Activated T-helper 1 cell treated with anti-CD3 and anti-CD28 coated beads, Interleukin-12 subunit alpha, Interleukin-12 subunit beta, Interleukin-2, Interleukin-4 antibody, amounts not matched to agents 30 ng/mL and 10 ng/mL and 1 ng/mL, durations not matched to agents 14 hours and 24 hours and 36 hours (primary cell): Measurements from ENCODE around the gene ISM2. TPM values are rescaled to one million over a fixed set of nuclear protein-coding genes. Genes with fewer than 3 reads are reported as not detected.
"Not testable (repeated sequence)": the region's sequence is repeated elsewhere in the genome, so short reads cannot be mapped to it uniquely, and the experiment has no call there.

Experiments used
- DNase-seq: peaks from one replicate; pipeline ENCODE4 v3.0.0; 2021; ENCODE audit warnings: low spot score
- H3K27ac Mint-ChIP-seq: one replicate; pipeline ENCODE4 v1.8.0; 2021; ENCODE audit warnings: mild to moderate bottlenecking, mixed read lengths
- H3K27me3 Mint-ChIP-seq: one replicate; pipeline ENCODE4 v1.8.0; 2022; ENCODE audit warnings: mild to moderate bottlenecking, moderate library complexity, mixed read lengths; ENCODE audit not compliant: insufficient read depth
- H3K36me3 Mint-ChIP-seq: one replicate; pipeline ENCODE4 v1.8.0; 2021; ENCODE audit warnings: low read depth, mixed read lengths
- H3K4me1 Mint-ChIP-seq: one replicate; pipeline ENCODE4 v1.8.0; 2021; ENCODE audit warnings: low read depth, mixed read lengths
- H3K4me3 Mint-ChIP-seq: one replicate; pipeline ENCODE4 v1.8.0; 2021; ENCODE audit warnings: mild to moderate bottlenecking, moderate library complexity, mixed read lengths
- H3K9me3 Mint-ChIP-seq: one replicate; pipeline ENCODE4 v1.8.0; 2021; ENCODE audit warnings: mixed read lengths
- intact Hi-C: fragments of 100-400 bp; cut with micrococcal nuclease; formaldehyde crosslinking; loops from one replicate; pipeline ENCODE4 v1.15.1; 2024
- total RNA-seq: library from RNA; stranded (reverse); gene quantifications from 2 replicates; pipeline ENCODE4 v1.2.3, GENCODE V29; 2022

ISM2 gene
- total RNA-seq = 0.08 TPM in 1 of 2 replicates, not detected in the other

- Mint-ChIP-seq H3K36me3 (peaks cover 3% of the 10 kb centered on the region), H3K4me3 (peak within 1 kb of the TSS; percentile 61), H3K4me1 (peaks cover 5% of the 10 kb centered on the region), H3K27ac (no peak within 1 kb of the TSS), H3K27me3 (peaks cover 37% of the 10 kb centered on the region), H3K9me3 (peaks cover 5% of the 10 kb centered on the region)
- intact Hi-C loops = loop anchor here (2.0 kb wide), 1 partner anchor 40 kb away; the partner anchor contains the start of gene AHSA1
- peak; percentile 40 for DNase-seq
Measured at GRCh38 chr14:77498120-77498979, at the start of gene ISM2. TSS of gene ISM2 (minus strand) at chr14:77498816. CDS start at chr14:77498793, 23 bp downstream.

- Mint-ChIP-seq H3K4me3 (no peak overlapping the region), H3K4me1 (peaks cover 9% of the 10 kb centered on the region), H3K9me3 (no peaks in the 10 kb centered on the region), H3K27me3 (no peaks in the 10 kb centered on the region), H3K27ac (no peak overlapping the region), H3K36me3 (peaks cover 25% of the 10 kb centered on the region)
- no peak for DNase-seq
- intact Hi-C loops = no loop called here
Measured at GRCh38 chr14:77547512-77548180, 49.0 kb upstream of the ISM2 start.

GRCh38 chr14:77545171-77545570 lies 46.6 kb upstream of the ISM2 start:
- H3K27me3 Mint-ChIP-seq, intact Hi-C loops, DNase-seq, H3K27ac Mint-ChIP-seq, H3K9me3 Mint-ChIP-seq, H3K4me3 Mint-ChIP-seq: not testable (repeated sequence)
- peaks cover 15% of the 10 kb centered on the region for H3K36me3 Mint-ChIP-seq
- H3K4me1 Mint-ChIP-seq = peaks cover 22% of the 10 kb centered on the region

GRCh38 chr14:77544571-77544970 lies 46.0 kb upstream of the ISM2 start:
- intact Hi-C loops = no loop called here
- peaks cover 22% of the 10 kb centered on the region for H3K4me1 Mint-ChIP-seq
- H3K27me3 Mint-ChIP-seq = no peaks in the 10 kb centered on the region
- no peak overlapping the region for H3K4me3 Mint-ChIP-seq
- no peak for DNase-seq
- H3K27ac Mint-ChIP-seq = no peak overlapping the region
- H3K36me3 Mint-ChIP-seq = peaks cover 15% of the 10 kb centered on the region
- H3K9me3 Mint-ChIP-seq = no peaks in the 10 kb centered on the region

GRCh38 chr14:77543637-77544334 lies 45.2 kb upstream of the ISM2 start:
- H3K4me1 Mint-ChIP-seq = peaks cover 22% of the 10 kb centered on the region
- no peaks in the 10 kb centered on the region for H3K27me3 Mint-ChIP-seq
- peaks cover 15% of the 10 kb centered on the region for H3K36me3 Mint-ChIP-seq
- intact Hi-C loops = no loop called here
- DNase-seq = no peak
- H3K9me3 Mint-ChIP-seq = no peaks in the 10 kb centered on the region
- H3K4me3 Mint-ChIP-seq = no peak overlapping the region
- no peak overlapping the region for H3K27ac Mint-ChIP-seq

GRCh38 chr14:77543240-77543551 lies 44.6 kb upstream of the ISM2 start:
- intact Hi-C loops = no loop called here
- Mint-ChIP-seq H3K4me3 (no peak overlapping the region), H3K27ac (no peak overlapping the region), H3K36me3 (peaks cover 11% of the 10 kb centered on the region), H3K9me3 (no peaks in the 10 kb centered on the region), H3K27me3 (no peaks in the 10 kb centered on the region), H3K4me1 (peaks cover 22% of the 10 kb centered on the region)
- no peak for DNase-seq

DNA sequence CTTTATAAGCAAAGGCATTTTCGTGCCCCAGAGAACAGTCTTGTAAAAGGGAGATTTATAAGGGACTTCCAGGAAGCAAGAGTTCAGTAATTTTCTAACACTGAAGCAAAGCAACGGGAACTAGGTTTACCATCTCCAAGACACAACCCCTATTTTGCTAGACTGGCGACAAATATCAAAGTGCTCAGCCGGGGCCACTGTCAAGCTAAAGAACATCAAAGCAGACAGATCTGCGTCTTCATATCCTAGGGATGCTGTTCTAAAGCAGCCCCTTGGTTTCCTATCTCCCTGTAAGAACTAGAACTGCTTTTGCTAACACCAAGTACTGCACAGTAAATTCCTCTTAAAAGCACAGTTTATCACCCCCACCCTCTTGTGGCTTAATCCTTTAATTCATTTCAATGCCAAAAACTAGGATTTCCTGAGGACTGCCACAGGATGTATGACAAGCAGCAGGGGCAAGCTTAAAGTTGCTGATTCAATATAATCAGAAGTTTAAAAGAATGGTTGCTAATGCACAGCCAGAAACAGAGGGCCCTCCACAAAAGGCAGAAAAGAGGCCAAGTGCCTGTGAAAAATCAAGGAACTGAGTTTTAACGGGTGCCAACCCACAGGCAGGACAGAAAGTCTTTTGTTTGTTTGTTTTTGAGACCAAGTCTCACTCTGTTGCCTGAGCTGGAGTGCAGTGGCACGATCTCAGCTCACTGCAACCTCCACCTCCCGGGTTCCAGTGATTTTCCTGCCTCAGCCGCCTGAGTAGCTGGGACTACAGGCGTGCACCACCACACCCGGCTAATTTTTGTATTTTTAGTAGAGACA lies 44.0 kb upstream of the ISM2 start:
- H3K9me3 Mint-ChIP-seq = no peaks in the 10 kb centered on the region
- H3K4me1 Mint-ChIP-seq = peaks cover 22% of the 10 kb centered on the region
- intact Hi-C loops = no loop called here
- H3K27me3 Mint-ChIP-seq = no peaks in the 10 kb centered on the region
- H3K27ac Mint-ChIP-seq = no peak overlapping the region
- peaks cover 11% of the 10 kb centered on the region for H3K36me3 Mint-ChIP-seq
- H3K4me3 Mint-ChIP-seq = no peak overlapping the region
- no peak for DNase-seq

DNA sequence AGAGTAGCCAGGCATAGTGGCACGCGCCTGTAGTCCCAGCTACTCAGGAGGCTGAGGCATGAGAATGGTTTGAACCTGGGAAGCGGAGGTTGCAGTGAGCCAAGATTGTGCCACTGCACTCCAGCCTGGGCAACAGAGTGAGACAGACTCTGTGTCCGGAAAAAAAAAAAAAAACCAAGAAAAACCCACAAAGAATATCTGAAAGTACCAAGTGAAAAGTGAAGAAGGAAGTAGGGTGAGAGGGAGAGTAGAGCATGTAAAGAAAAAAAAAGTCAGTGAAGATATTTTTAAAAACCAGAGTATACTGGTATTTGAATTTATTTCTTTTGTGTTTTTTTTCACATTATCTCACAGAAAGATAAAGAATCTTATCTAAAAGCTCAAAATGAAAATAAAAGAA lies 43.3 kb upstream of the ISM2 start:
- Mint-ChIP-seq H3K27me3 (no peaks in the 10 kb centered on the region), H3K4me1 (peaks cover 22% of the 10 kb centered on the region), H3K9me3 (no peaks in the 10 kb centered on the region), H3K27ac (peak overlapping the region; percentile 1), H3K4me3 (no peak overlapping the region), H3K36me3 (peaks cover 13% of the 10 kb centered on the region)
- no peak for DNase-seq
- intact Hi-C loops = no loop called here

DNA sequence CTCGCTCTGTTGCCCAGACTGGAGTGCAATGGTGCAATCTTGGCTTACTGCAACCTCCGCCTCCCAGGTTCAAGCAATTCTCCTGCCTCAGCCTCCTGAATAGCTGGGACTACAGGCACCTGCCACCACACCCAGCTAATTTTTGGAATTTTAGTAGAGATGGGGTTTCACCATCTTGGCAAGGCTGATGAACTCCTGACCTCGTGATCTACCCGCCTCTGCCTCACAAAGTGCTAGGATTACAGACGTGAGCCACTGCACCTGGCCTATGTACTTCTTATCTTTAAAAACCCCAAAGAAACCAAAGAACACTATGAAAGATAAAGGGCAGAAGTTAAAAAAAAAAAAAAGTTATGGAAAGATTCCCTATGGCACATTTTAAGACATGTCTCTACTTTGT lies 38.3 kb upstream of the ISM2 start:
- DNase-seq, H3K27ac Mint-ChIP-seq, H3K27me3 Mint-ChIP-seq, H3K4me3 Mint-ChIP-seq, intact Hi-C loops, H3K9me3 Mint-ChIP-seq, H3K4me1 Mint-ChIP-seq: not testable (repeated sequence)
- peaks cover 18% of the 10 kb centered on the region for H3K36me3 Mint-ChIP-seq

GRCh38 chr14:77531071-77531470 lies 32.5 kb upstream of the ISM2 start:
- Mint-ChIP-seq H3K4me3 (no peak overlapping the region), H3K27me3 (no peaks in the 10 kb centered on the region), H3K27ac (no peak overlapping the region), H3K36me3 (peaks cover 14% of the 10 kb centered on the region), H3K9me3 (no peaks in the 10 kb centered on the region), H3K4me1 (no peaks in the 10 kb centered on the region)
- no peak for DNase-seq
- intact Hi-C loops = no loop called here

DNA sequence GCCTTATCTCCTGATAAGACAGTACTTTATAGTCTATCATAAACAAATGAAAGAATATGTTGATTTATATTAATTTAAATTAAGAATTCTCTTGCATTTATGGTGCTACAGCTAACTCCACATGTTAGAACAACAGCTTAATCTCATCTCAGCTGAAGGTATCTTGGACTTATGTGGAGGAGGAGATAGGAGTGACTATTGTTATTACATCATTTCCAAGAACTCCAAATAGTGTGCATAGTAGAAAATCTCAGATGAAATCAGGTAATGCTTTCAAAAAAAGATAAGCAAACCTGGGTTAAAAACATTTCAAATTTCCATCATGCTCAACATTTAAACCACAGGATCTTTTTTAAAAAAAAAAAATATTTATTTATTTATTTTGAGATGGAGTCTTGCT lies 31.3 kb upstream of the ISM2 start:
- DNase-seq = no peak
- Mint-ChIP-seq H3K27ac (no peak overlapping the region), H3K36me3 (peaks cover 5% of the 10 kb centered on the region), H3K9me3 (no peaks in the 10 kb centered on the region), H3K4me1 (no peaks in the 10 kb centered on the region), H3K27me3 (no peaks in the 10 kb centered on the region), H3K4me3 (no peak overlapping the region)
- intact Hi-C loops = no loop called here

GRCh38 chr14:77529213-77529612 lies 30.6 kb upstream of the ISM2 start:
- Mint-ChIP-seq H3K4me1 (no peaks in the 10 kb centered on the region), H3K27me3 (no peaks in the 10 kb centered on the region), H3K27ac (no peak overlapping the region), H3K9me3 (no peaks in the 10 kb centered on the region), H3K4me3 (no peak overlapping the region), H3K36me3 (peaks cover 5% of the 10 kb centered on the region)
- intact Hi-C loops = no loop called here
- no peak for DNase-seq
